ENCODE measurements around the gene ETFA. TPM values are rescaled to one million over a fixed set of nuclear protein-coding genes. Genes with fewer than 3 reads are reported as not detected.

ETFA gene
- total and polyA plus RNA-seq, 2 of the 8 experiments (the other 6 are each of a cell fraction or from before 2014, with no cell fraction given): 60.9 to 90.0 TPM

GRCh38 chr15:76339305-76340197 is 28.3 kb upstream of the ETFA start (continued):
- TF ChIP-seq CHD7 (IDR thresholded peaks at IDR 0.05; ENCODE audit: insufficient replicate concordance, low read length) (no peak), KDM5A (IDR thresholded peaks at IDR 0.05; ENCODE audit: low read length) (no peak), SP2 (IDR thresholded peaks at IDR 0.05; ENCODE audit: low read length) (no peak), RXRA (IDR thresholded peaks at IDR 0.05; ENCODE audit: insufficient read depth, low read depth, low read length) (no peak), FOSL1 (IDR thresholded peaks at IDR 0.05; ENCODE audit: insufficient read depth, low read depth, low read length) (no peak), CBX8 (IDR thresholded peaks at IDR 0.05; ENCODE audit: borderline replicate concordance, low read depth, low read length) (peak; percentile 100; the same call in 1 of the 2 replicates), EGR1 (IDR thresholded peaks at IDR 0.05; ENCODE audit: borderline replicate concordance, low read depth, low read length) (no peak), TBP (IDR thresholded peaks at IDR 0.05; ENCODE audit: low read depth, low read length) (no peak), TAF1 (IDR thresholded peaks at IDR 0.05; ENCODE audit: low read depth, low read length) (no peak), SUZ12 (IDR thresholded peaks at IDR 0.05; ENCODE audit: low read length) (peak; percentile 4; the same call in 1 of the 2 replicates), POLR2A (IDR thresholded peaks at IDR 0.05; ENCODE audit: control extremely low read depth in 1 of 2, low read depth in 2 of 2, low read length in 2 of 2) (no peak)

Data from H1 (cell line).